ENCODE measurements around the gene GLIPR1L1.
A peak's percentile ranks its signal among the peaks of the same experiment; 100 is the strongest.
"Not testable (repeated sequence)": the region's sequence is repeated elsewhere in the genome, so short reads cannot be mapped to it uniquely, and the experiment has no call there.

Gene GLIPR1L1

GRCh38 chr12:75334384-75335030, at the start of gene GLIPR1L1:
TSS of gene GLIPR1L1 (plus strand) at chr12:75334670. CDS start at chr12:75334729, 59 bp downstream.
- DNase-seq: peak; percentile 89

GRCh38 chr12:75288860-75289259, 45.6 kb upstream of the GLIPR1L1 start:
- DNase-seq: no peak

- DNase-seq: no peak
Measured at GRCh38 chr12:75289753-75290152, 44.7 kb upstream of the GLIPR1L1 start.

- DNase-seq: no peak
Measured at GRCh38 chr12:75291014-75291413, 43.5 kb upstream of the GLIPR1L1 start.

GRCh38 chr12:75294336-75294735, 40.1 kb upstream of the GLIPR1L1 start:
- no peak for DNase-seq

GRCh38 chr12:75294797-75295196, 39.7 kb upstream of the GLIPR1L1 start:
- no peak for DNase-seq

- no peak for DNase-seq
Measured at GRCh38 chr12:75302225-75302624, 32.2 kb upstream of the GLIPR1L1 start.

GRCh38 chr12:75302781-75303180, 31.7 kb upstream of the GLIPR1L1 start:
- DNase-seq: no peak

GRCh38 chr12:75305412-75306332, 28.8 kb upstream of the GLIPR1L1 start:
- no peak for DNase-seq

GRCh38 chr12:75308279-75308678, 26.2 kb upstream of the GLIPR1L1 start:
- no peak for DNase-seq

- no peak for DNase-seq
Measured at GRCh38 chr12:75311369-75311768, 23.1 kb upstream of the GLIPR1L1 start.

GRCh38 chr12:75315518-75315917, 19.0 kb upstream of the GLIPR1L1 start:
- DNase-seq: no peak

- DNase-seq: no peak
Measured at GRCh38 chr12:75317784-75318183, 16.7 kb upstream of the GLIPR1L1 start.

GRCh38 chr12:75322464-75322863, 12.0 kb upstream of the GLIPR1L1 start:
- DNase-seq: no peak

GRCh38 chr12:75323663-75324062, 10.8 kb upstream of the GLIPR1L1 start:
- no peak for DNase-seq

- DNase-seq: no peak
Measured at GRCh38 chr12:75327642-75328041, 6.8 kb upstream of the GLIPR1L1 start.

GRCh38 chr12:75329918-75330826, 4.3 kb upstream of the GLIPR1L1 start, which contains the start of gene CAPS2:
TSS of gene CAPS2 (minus strand) at chr12:75330324. CDS start at chr12:75326498, 3,826 bp downstream.
- peak; percentile 88 for DNase-seq

GRCh38 chr12:75337905-75338304, 3.4 kb downstream of the GLIPR1L1 start:
- no peak for DNase-seq

GRCh38 chr12:75341873-75342272, 7.4 kb downstream of the GLIPR1L1 start:
- DNase-seq: no peak

GRCh38 chr12:75345531-75345930, 11.1 kb downstream of the GLIPR1L1 start:
- no peak for DNase-seq

- not testable (repeated sequence) for DNase-seq
Measured at GRCh38 chr12:75346215-75346614, 11.7 kb downstream of the GLIPR1L1 start.

GRCh38 chr12:75349946-75350345, 15.5 kb downstream of the GLIPR1L1 start:
- DNase-seq: no peak

- DNase-seq: no peak
Measured at GRCh38 chr12:75350413-75350812, 15.9 kb downstream of the GLIPR1L1 start.
